GM18508 (cell line): ENCODE measurements around the gene PDE4D.
A peak's percentile ranks its signal among the peaks of the same experiment; 100 is the strongest.

Experiments used
- ATAC-seq: cut with Tn5 transposase; IDR thresholded peaks from one replicate; pipeline ENCODE4 v1.9.1; 2021; ENCODE audit warnings: moderate number of reproducible peaks; ENCODE audit not compliant: insufficient read depth, unreplicated experiment

PDE4D gene

DNA sequence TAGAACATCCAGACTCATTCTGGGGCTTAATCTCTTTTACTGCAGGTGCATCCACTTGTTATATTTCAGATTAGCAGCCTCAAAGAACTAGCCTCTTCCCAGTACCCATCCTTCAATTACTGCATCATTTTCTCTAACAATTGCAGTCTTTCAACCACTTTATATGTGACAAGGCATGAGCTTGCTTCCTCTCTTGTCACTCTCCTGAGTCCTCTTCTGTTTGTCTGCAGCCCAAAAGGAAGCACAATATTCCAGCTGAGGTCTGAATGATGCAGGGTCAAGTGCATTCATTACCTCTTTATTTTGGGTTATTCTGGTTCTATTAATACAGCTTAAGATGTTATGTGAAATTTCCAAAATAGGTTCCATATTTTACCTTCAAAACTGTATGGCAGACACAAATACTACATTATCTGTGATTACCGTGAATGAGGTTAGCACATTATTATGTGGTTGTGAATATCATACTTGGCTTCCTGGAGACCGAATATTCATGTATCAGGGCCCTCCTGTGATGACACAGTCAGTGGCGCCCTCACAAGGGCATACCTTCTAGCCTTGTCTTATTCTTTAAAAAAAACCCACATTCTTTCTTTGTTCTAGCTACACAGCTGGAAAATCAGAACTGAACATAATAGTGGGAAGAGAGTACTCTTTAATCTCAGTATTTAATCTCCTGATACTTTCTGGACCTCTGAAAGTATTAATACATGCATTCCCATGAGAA, 323.8 kb downstream of the PDE4D start:
- ATAC-seq = no peak

DNA sequence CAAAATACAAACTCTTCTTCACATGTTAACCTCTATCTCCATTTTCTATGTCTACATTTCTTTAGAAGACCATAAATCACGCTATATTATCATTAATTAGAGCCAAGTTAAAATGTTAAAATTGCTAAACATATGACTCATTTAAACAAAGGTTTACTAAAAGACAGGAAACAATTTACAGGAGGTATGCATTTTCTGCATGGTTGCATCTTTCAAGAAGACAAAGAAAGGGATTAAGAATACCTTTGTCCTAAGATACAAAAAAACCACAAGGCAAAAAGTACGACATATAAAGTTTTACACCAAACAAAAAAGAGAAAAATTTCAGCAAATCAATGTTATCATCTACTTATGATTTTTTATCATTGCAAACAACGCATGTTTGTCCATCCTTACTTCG, 324.4 kb downstream of the PDE4D start:
- ATAC-seq = no peak

DNA sequence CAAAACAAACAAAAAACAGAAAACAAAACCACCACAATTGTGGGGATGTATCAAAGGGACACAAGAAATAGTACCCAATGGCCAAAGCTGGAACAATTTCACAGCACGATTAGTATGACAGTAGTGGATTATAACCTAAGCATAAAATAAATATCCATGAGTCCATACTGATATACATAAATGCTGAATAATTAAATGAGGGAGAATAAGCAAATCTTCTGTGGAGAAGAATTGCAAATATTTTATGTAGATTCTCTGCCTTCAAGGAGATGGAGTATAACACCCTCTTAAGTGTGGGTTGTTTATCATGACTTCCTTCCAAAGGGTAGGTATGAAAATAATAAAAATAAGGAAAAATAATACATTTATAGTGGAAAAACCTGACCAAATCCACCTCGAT, 325.4 kb downstream of the PDE4D start:
- ATAC-seq = no peak

DNA sequence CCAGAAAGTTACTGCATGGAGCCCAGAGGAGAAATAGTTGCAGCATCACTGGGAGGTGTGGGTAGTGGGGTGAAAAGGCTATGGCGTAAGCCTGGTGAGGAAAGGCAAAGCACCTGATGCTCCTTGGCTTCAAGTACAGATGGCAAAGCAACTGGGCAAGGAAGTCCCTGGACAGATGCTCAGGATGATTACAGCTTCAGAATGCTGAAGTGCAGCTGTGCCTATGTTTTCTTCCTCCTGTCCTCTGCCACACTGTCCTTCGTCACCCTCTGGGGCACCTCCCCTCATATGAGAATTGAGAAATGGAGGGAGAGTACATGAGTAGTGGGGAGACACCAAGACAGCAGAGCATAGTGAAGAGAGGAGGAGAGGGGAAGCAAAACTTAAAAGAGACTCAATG, 328.0 kb downstream of the PDE4D start:
- no peak for ATAC-seq

GRCh38 chr5:59564895-59565294, 328.6 kb downstream of the PDE4D start:
- no peak for ATAC-seq

DNA sequence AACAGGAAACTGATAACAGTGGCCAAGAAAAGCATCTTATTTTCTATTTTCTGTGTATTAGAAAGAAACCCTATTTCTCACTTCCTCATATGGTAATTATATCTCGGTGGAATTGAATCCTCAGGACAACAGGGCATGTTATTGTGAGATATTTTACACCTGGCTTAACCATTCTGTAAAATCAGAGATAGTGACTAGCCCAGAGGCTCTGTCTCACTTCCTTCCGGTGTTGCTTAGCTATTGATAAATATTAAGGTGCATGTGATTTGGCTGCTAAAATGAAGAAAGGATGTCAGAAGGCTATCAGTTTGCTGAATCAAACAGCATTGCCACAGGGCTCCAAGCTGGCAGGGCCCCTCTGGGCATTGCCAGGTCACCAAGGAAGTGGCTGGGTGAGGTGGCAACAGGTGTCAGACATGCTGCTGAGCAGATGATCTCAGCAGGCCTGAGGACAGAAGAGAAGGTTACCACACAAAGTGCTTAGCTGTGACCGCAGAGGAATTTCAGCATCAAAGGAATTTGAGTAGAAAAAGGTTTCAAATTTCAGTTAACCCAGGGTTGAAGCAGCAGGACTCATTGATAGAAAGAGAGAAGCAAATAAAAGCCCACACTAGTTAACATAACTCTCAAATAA, 330.7 kb downstream of the PDE4D start:
- peak; percentile 89 for ATAC-seq

DNA sequence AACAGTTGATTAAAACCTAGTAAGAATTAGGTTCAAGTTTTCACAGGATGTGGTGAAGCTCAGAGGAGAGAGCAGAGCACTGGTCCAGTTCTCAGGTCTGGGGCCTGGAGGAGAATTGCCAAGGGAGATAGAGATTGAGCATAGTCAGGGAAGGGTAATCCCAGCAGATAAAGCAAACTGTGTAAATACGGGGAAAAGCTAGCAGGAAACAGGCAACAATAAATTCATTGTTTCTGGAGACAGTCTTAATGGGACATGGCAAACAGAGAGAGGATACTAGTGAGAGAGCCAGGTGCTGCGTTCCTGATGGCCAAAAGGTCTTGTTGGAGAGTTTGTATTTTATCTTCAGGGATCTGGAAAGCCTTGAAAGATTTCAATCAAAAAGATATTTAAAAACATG, 333.0 kb downstream of the PDE4D start:
- no peak for ATAC-seq

DNA sequence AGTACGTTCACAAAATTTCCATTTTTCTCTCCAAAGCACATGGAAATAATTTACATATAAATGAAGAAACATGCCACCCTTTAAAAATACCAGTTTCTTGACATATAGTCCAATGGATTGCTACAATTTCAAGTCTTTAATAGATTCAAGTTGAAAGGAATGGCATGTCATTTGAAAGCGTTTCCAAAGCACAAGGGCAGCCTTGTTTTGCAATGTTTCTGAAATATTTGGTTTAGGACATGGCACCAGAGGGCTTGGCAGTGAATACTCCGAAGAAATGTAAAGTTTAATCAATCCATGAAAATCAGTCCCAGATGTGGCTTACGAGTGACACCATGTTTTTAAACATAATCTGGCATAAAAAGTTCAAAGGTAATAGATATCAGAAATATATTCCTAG, 333.7 kb downstream of the PDE4D start:
- no peak for ATAC-seq

DNA sequence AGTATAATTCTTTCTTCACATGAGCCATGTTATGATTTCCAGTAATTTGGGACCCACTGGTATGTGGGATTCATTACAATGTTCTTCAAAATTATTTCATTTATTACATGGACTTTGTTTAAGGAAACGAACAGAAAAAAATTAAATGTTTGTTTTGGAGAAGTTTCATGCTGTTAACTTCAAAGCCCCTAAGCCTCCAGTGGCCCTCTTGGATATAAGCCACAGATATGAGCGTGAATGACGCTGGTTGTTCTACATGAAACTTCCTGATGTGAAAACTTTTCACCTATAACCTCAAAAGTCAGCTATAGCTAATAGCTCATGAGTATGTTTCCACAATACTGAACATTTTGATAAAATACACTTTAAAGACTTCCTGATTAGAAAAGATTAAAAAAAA, 334.2 kb downstream of the PDE4D start:
- ATAC-seq = no peak

DNA sequence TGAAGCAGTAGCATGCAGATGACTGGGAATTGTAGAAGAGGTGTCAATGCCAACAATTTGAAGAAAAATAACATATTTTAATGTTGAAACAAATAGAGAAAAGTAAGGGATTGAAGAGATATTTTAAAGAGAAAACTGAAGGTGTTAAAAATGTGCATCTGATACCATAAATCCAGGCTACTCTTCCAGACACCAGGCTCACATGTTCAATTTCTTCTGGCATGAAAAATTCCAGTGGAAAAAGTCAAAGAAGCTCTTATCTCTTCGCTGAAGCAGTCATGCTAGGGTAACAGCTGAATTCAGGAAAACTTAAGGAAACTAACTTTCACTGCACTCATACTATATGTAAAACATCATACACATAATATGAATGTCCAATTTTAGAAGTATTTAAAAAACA, 335.0 kb downstream of the PDE4D start:
- no peak for ATAC-seq

- no peak for ATAC-seq
Measured at GRCh38 chr5:59557572-59557971, 336.0 kb downstream of the PDE4D start.

- ATAC-seq = no peak
Measured at GRCh38 chr5:59555596-59555995, 337.9 kb downstream of the PDE4D start.

DNA sequence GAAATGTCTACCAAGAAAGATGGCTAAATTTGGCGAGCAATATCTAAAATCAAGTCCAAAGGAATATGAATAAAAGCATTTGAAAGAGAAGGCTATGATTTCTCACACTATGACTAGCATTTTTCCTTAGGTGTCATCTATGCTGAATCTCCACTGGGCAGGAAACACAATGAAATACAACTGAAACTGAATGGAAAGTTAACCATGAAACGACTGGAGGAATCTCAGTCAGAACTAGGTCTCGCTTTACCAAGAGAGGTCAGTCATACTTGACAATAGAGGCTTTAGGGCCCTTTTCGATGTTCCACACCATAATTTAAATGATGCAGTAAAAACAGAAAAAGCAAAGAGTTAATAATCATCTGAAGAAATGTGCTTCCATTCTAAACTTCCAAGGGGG, 339.0 kb downstream of the PDE4D start:
- no peak for ATAC-seq

DNA sequence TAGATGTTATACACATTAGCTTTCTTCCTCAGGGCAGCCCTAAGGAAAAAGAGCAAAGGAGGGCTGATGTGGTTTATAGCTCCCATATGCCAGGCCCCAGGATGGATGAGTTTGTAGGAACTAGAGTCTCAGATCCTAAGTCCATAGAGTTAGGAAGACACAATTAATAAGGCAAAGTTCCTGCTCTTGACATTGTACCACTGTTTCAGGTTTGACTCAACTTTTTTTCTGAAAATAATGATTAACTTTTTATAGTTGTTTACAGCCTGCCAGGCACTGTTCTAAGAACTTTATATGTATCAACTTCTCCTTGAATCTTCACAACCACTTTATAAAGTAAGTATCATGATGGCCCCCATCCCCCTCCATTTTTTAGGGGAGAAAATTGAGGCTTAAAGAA, 339.5 kb downstream of the PDE4D start:
- ATAC-seq = peak; percentile 57

- no peak for ATAC-seq
Measured at GRCh38 chr5:59548807-59549357, 344.6 kb downstream of the PDE4D start.

- ATAC-seq = no peak
Measured at GRCh38 chr5:59547731-59548130, 345.8 kb downstream of the PDE4D start.

DNA sequence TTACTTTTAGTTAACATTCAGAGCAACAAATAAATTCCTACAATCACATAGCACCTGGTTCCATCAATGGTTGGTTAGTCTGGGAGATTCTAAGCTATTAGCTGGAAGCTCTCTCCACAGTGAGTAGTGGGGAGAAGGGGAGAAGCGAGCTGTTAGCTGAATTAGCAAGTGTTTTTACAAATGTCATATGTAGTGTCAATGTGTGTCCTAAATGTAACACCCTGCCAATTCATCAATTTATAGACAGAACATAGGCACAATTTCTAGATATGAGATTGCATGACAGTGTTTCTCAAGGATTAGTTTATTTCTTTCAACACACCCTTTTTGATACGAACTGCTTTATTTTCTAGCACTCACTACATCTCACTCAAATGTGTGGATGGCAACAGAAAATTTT, 349.0 kb downstream of the PDE4D start:
- no peak for ATAC-seq

DNA sequence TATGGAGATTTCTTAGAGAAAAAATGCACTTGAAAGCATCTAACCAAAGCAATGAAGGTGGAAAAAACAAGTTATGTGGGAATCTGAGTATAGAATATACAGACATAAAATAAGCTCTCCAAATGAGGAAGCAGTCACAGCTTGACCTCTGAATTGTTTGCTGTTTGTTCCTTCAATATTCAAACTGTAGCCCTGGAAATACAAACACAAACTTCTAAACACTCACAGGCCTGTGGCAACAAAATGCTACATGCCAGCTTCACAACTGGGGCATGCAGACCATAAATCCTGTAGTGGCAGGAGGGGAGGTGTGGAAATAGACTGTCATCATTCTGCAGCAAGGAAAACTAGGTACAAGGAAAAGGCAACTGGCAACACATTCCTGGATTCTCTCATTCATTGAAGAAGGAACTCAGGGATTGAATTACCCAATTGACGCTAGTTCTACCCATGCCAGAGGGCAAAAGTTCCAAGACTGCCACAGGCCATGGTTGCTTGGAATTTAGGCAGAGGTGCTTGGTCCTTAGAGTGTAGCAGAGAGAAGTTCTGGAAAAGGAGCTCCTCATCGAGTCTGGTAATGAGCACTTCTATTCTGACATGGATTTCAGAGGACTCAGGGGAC, 349.6 kb downstream of the PDE4D start:
- no peak for ATAC-seq

GRCh38 chr5:59542851-59543820, 350.4 kb downstream of the PDE4D start:
- ATAC-seq = no peak

- no peak for ATAC-seq
Measured at GRCh38 chr5:59542306-59542705, 351.2 kb downstream of the PDE4D start.
